Epithelial cell of proximal tubule (primary cell): ENCODE results near the gene TNFRSF14. TPM values are rescaled to one million over a fixed set of nuclear protein-coding genes. Genes with fewer than 3 reads are reported as not detected.

Experiments used
- DNase-seq: peaks from one replicate; pipeline ENCODE4 v3.0.0-alpha.2; 2011; ENCODE audit warnings: low read depth
- H3K4me3 ChIP-seq: 2 replicates; pipeline ENCODE4 v1.5.1; 2011; ENCODE audit warnings: low read depth, mild to moderate bottlenecking, low read length
- total RNA-seq: library from RNA; depleted of rRNA; stranded (reverse); fragments of >200 nt; gene quantifications from 2 replicates; pipeline ENCODE4 v1.2.3, GENCODE V29; 2015
- TF ChIP-seq, protein P1 (sequence below): conservative IDR thresholded peaks from 2 replicates; pipeline ENCODE4 v1.5.1; 2012; ENCODE audit warnings: low read depth, mild to moderate bottlenecking, low read length

TNFRSF14 gene
- total RNA-seq, 1 donor from 2014 or later: 5.8 TPM

DNA sequence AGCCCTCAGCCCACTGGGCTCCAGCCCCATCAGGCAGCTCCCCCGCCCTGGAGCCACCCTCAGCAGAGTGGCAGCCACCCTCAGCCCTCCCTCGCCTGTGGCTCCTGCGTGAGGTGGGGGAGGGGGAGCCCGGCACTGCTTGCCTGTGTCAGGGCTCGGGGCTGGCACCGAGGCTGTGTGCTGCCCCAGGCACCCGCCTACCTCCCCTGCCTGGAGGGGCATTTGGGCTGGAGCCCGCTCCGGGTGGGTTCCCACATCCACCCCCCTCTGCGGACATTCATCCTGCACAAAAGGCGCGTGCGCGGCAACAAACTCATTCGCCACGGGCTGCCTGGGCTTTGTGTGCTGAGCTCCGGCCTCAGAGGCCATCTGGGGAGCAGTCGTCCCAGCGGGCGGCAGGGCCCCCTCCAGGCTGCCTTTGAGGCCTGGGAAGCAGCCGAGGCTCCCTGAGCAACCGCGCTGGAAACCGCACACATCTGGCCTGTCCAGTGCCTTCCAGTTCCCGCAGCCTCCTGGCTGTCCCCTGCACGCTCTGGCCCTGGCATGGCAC is 12.6 kb upstream of the TNFRSF14 start:
- H3K4me3 ChIP-seq: no peak overlapping the region
- DNase-seq: no peak
- TF ChIP-seq, protein P1, sequence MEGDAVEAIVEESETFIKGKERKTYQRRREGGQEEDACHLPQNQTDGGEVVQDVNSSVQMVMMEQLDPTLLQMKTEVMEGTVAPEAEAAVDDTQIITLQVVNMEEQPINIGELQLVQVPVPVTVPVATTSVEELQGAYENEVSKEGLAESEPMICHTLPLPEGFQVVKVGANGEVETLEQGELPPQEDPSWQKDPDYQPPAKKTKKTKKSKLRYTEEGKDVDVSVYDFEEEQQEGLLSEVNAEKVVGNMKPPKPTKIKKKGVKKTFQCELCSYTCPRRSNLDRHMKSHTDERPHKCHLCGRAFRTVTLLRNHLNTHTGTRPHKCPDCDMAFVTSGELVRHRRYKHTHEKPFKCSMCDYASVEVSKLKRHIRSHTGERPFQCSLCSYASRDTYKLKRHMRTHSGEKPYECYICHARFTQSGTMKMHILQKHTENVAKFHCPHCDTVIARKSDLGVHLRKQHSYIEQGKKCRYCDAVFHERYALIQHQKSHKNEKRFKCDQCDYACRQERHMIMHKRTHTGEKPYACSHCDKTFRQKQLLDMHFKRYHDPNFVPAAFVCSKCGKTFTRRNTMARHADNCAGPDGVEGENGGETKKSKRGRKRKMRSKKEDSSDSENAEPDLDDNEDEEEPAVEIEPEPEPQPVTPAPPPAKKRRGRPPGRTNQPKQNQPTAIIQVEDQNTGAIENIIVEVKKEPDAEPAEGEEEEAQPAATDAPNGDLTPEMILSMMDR: no peak

DNA sequence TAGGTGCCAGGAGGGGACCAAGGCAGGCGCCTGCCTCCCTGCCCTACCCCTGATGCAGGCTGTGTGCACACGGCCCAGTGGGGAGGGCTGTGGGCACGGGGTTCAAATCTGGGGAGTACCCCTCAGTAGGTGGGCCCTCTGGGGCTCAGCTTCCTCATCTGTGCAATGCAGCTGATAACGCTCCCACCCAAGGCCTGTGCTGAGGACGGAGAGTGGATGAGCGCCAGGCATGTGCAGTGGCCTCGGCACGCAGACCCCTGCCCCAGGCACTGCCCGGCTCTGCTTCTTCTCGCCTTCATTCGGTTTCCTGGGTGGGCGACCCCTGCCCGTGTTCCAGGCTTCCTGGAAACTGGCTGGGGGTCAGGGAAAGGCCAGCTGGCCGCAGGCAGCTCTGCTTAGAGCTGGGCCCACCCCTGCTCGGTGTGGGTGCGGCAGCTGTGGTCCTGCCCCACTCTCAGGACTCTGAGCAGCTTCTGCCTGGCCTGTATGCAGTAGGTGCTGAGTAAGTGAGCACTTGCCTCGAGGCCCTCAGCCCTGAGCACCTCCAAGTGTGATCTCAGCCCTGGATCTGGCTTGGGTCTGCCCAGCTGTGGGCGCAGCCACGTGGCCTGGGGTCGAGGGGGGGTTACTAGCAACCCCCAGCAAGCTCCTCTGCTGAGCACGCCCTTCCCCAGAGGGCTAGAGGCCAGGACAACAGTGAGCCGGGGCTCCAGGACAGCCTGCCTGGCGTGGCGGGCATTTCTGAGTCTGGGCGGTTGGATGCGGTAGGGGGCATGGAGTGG is 11.9 kb upstream of the TNFRSF14 start:
- no peak for DNase-seq
- H3K4me3 ChIP-seq: no peak overlapping the region
- TF ChIP-seq, protein P1: no peak

DNA sequence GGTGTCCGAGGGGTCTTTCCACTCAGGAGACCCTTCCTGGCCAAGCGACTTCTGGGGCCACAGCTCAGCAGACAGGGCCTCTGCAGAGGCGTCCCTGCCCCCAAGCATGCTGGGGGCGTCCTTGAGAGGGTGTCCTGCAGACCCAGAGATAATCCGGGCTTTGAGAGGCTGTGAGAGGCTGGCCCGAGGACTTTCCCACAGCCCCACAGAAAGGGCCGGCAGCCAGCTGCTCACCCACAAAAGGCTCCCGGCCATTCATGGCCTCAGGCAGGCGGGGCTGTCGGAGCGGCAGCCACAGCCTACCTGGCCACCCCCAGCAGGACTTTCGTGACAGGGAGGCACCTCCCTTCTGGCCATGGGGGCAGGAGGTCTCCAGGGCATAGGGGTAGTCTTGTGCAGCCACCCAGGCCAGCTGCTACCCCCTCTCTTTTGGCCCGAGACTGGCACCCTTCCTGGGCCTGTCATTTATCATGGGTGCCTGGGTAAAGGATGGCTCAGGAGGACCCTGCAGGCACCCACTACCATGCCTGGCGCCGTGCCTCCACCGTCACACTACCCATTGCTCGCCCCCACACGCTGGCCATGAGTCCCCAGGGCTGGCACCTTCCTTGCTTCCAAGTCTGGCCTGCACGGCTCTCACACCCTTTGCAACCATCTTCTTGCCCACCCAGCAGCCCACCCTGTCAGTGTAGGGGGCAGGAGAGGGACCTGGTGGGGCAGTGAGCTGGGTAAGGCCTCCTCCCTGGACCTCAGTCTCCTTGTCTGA is 11.1 kb upstream of the TNFRSF14 start:
- TF ChIP-seq, protein P1: no peak
- no peak overlapping the region for H3K4me3 ChIP-seq
- DNase-seq: no peak

DNA sequence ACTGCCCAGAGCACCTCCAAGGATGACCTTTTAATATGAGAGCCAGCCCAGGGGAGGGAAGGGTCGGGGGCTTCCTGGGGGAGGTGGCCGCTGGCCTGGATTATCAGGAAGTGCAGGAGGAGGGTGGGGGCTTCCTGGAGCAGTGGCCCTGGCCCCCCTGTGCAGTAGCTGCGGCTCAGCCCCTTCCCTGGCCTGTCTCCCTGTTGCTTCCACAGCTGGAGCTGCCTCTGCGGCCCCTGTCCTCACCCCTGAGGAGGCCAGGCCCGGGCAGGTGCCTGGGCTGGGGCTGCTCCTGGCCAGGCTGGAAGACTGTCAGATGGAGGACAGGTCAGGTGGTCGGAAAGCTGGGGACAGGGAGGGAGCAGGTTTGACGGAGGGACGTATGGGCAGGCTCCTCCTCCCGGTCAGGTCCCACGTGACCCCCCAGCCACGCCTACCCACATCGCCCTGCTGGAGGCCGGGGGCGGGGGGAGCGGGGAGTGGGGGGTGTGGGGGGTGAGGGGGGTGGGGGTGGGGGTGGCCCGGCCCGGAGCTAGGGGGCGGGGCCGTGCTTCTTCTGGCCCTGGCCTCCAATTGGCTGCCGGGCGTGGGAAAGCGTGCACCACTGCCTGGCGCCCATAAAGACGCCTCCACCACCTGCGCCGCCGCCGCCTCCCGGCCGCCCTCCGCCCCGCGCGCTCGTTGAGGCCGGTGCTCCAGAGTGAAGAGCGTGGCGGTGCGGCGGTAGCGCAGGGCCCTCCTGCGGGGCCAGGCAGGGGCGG is 10.2 kb upstream of the TNFRSF14 start:
- DNase-seq: no peak
- H3K4me3 ChIP-seq: peak overlapping the region; percentile 72
- TF ChIP-seq, protein P1: no peak

DNA sequence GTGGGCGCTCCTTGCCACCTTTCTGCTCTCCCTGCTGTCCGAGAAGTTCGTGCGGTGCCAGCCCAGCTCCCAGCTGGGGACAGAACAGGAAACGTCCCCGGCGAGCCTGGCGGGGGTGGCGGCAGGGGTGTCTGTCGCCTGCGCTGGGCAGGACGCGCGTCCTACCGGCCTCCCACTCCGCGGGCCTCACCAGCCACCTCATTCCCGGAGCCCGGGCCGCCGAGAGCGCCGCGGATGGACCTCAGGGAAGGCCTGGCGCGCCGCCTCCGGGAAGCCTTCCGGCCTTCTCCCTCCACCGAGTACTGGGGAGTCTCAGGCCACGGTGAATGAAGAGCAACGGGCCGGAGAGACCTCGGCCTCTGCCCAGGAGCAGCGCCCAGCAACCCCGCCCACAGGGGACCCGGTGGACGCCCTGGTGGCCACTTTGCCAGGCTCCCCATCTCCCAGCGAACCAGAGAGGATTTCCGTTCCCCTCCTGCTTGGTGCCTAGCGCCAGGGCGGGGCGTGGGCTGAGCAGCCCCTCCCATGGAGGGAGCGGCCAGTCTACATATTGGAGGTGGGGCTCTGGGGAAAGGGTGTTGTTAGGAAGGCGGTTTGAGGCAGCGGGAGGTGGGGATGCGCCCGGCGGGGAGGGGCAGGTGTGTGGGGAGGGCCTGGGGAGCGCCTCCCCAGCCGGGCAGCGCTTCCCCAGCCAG is 9.5 kb upstream of the TNFRSF14 start:
- TF ChIP-seq, protein P1: peak; percentile 7
- H3K4me3 ChIP-seq: peak overlapping the region; percentile 72
- DNase-seq: no peak
